GM19240 (cell line): Measurements from ENCODE around the gene ADGRB2.
A peak's percentile ranks its signal among the peaks of the same experiment; 100 is the strongest.

Experiments used
- DNase-seq: peaks from one replicate; pipeline ENCODE4 v3.0.0; 2011; ENCODE audit warnings: low spot score; ENCODE audit not compliant: insufficient read length

Gene ADGRB2

GRCh38 chr1:31795096-31795675, 31.0 kb upstream of the ADGRB2 start:
- no peak for DNase-seq

DNA sequence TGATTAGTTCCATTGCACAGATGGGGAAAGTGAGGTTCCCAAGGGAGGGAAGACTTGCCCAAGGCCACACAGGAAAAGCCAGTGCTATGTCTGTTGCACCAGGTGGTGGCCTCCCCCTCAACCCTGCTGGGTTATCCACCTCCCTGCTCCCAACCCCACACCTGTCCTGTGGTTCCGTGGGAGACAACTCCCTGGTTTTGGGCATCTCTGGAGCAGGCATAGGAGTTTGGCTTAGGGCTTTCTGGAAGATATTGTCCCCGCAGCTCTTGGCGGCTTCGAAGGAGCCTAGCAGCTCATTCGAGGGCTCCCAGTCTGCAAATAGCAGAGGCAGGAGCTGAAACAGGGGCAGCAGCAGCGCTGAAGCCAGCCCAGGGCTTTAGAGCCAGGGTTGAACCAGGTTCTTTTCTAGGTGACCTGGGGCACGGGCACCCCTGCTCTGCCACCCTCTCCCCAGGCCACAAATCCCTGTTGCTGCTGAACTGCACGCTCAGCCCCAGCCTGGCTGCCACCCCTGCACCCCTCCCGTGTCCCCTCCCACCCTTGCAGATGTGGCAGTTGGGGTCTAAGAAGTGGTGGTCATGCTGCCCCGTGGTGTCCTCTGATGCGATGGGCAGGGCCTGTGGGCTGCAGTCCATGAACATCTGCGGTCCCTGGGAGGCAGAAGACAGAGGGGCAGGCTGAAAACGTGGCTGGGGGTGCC, 29.6 kb upstream of the ADGRB2 start:
- no peak for DNase-seq

DNA sequence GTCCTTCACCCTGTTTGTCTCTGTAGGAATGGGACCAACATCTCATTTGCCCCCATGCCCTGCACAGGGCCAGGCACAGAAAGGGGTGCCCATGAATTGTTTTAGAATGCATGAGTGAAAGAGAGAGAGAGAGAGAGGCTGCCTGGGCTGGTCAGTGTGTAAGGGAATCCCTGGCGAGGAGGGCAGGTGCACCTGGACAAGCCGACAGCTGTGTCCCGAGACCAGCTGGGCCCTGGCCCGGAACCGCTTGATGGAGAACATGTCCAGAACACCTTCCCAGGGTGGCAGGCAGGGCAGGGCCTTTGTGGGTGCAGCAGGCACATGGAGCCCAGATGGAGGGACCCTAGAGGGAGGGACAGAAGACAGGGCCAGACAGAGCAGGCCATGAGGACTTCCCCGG, 28.9 kb upstream of the ADGRB2 start:
- DNase-seq = no peak

- DNase-seq = no peak
These were observed 28.4 kb upstream of the ADGRB2 start for GRCh38 chr1:31792541-31792940.

GRCh38 chr1:31792116-31792515, 28.0 kb upstream of the ADGRB2 start:
- no peak for DNase-seq

DNA sequence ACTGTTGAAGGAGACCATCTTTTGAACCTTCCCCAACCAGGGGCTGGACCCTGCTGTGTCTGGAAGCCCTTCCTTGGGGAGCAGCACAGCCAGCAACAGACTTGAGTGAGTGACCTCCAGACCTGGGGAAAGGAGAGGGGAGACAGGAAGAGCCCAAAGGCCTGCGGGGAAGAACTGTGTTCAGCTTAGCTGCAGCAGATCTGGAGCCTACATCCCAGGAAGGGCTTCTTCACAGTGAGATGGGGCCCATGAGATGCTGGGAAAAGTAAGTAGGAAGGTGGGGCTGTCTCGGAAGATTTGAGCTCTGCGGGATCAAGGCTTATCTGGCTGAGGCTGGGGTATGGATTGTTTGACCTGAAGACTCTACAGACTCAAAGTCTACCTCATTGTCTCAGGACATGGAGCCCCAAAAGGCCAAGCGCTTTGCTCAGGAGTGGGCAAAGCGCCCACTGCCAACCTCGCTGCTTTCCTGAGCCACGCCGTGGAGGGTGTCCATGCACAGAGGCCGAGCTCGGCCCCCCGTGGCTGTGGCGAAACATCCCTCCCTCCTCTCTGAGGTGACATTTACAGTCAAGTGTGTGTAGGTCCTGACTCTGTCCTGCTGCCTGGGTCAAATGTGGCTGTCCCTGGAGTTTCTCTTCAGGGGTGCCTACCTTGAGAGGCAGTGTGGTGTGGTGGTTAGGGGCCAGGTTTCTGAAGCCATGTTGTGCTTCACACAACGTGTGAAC, 27.2 kb upstream of the ADGRB2 start:
- no peak for DNase-seq

GRCh38 chr1:31790641-31791091, 26.5 kb upstream of the ADGRB2 start:
- no peak for DNase-seq

DNA sequence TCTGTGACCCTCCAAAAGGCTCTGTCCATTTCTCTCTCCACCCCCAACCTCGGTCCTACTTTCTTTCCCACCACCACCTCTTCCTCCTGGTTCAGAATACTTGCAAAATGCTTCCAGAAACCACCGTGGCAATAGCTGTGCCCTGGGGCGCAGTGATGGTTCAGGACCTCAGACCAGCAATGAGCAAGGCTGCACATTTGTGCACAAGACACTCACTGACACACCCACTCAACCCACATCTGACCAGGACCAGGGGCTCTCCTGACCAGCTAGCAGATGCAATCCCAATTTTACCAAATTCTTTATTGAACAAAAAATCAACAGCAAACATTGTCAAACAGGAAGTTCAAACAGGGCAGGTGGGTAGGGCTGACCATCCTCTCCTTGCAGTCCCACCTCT, 26.0 kb upstream of the ADGRB2 start:
- DNase-seq = no peak

- DNase-seq = peak; percentile 98
These were observed 25.3 kb upstream of the ADGRB2 start for GRCh38 chr1:31789259-31790065.

- DNase-seq = no peak
These were observed 24.7 kb upstream of the ADGRB2 start for GRCh38 chr1:31788825-31789256.

- peak; percentile 92 for DNase-seq
These were observed 24.1 kb upstream of the ADGRB2 start for GRCh38 chr1:31788138-31788824.

GRCh38 chr1:31787786-31788137, 23.6 kb upstream of the ADGRB2 start:
- DNase-seq = no peak

DNA sequence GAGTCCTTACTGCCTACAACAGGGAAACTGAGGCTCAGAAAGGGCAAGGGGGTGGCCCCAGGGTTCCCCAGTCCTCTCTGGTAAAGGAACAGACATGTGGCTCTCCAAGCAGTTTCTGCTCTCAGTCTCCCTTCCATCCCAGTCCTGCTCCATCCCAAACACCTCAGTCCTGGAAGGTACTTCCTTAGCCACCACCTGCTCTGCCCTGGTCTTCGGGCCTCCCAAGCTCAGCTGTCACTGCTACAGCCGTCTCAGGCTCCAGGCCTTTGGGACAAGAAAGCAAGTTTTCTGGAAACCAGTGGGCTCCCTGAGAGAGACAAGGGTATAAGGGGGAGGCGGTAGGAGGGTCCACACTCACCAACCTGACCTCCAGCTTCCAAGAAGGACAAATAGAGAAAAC, 23.1 kb upstream of the ADGRB2 start:
- no peak for DNase-seq

DNA sequence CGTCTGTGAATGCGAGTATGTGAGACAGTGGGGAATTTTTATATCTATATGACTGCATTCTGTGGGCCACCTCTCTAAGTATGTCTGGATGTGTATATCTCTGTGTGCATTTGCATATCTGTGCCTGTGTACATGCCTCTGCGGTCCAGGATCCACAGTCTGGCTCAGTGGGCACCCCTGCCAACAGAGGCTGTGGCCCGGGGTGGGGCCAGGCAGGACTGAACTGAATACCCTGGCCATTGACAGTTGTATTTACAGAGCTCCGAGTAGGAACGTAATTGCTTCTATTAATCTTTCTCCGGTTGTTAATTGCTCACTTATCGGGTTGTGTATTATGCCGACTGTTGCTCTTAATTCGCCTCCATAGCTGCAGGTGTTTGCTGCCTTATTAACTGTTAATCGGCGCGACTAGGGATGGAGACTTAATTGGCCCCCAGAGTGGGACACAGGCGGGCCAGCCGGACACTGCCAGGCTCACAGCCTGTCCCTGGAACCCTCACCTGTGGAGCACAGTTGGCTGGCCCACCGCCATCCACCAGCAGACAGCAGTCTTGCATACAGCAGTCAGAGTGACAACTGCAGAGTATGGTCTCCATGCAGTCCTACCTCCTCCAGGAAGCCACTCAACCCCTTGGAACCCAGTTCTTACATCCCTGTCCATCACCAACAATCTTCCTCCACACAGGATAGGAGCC, 22.4 kb upstream of the ADGRB2 start:
- no peak for DNase-seq

DNA sequence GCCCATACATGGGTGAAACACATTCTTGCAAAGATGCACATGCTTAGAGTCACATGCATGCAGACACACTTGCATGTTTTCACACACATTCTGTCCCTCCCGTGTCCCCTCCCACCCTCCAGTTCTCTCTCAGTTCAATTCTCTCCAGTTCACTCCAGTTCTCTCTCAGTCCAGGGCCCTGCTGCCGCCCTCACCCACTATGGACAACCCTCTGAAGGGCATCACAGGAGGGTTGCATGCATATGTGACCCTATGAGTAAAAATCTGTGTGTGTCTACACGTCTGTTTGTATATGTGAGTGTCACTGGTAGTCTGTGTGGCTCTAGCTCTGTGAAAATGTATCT, 21.8 kb upstream of the ADGRB2 start:
- no peak for DNase-seq

DNA sequence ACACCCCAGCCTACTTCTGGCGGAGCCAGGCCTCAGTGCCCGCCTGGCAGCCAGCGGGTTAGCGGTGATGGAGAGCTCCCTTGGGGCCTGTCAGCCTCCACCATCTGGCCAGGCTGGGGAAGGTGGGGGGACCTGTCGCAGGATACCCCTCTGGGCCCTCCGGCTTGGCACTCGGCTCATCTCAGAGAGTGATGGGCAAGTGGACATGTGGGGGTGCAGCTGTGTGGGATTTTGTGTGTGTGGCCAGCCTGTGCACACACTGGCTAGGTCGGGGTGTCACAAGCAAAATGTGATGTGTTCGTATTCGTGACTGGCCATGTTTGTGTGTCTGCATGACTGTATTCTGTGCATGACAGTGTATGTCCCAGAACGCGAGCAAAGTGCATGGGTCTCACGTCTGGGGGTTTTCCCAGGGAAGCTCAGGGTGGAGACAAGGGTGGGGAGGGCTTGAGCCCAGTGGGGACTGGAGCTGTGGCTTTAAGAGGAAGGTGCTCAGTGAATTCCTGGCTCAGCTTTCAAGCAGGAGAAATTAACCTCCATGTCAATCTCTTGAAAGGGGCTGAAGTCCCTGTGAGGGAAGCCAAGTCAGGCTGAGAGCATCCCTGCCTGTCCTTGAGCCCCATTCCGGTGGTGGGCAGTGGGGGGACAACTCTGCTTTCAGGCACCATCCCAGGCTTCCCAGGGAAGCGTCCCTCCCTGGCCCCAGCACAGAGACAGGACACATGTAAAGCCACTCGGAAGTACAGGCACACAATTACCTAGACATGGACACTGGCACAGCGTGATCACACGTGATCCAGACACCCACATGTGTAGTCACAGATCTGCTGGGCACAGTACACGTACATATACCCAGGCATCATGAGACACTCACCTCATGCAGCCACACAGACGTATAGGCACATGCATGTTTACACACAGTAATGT, 21.1 kb upstream of the ADGRB2 start:
- no peak for DNase-seq

DNA sequence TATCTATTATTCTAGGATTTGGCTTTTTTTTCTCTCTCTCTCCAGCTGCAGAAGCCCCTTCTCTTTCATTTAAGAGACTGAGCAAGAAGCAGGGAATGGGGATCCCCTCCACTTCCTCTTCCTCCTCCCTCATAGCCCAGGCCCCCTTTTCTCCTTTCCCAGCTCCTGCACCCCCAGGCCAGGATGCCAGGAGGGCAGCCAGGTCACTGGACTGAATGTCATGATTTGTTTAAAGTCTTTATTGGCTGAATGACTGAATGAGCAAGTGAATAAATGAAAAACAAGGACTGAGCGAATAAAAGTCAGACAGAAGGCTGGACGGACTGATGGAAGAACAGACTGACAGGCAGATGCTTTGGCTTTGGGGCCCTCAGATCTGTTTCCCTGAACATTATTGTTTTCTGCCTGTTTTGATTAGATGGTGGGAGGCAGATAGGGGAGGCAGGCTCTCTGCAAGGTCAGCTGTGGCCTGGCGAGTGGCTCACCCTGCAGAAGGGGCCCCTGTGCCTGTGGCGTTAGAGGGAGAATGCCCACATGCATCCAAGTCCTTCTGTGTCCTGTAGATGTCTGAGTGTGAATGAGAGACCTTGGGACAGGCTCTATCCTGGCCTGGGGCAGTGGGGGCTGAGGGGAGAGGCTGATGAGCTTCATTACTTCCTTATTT, 20.3 kb upstream of the ADGRB2 start:
- no peak for DNase-seq

DNA sequence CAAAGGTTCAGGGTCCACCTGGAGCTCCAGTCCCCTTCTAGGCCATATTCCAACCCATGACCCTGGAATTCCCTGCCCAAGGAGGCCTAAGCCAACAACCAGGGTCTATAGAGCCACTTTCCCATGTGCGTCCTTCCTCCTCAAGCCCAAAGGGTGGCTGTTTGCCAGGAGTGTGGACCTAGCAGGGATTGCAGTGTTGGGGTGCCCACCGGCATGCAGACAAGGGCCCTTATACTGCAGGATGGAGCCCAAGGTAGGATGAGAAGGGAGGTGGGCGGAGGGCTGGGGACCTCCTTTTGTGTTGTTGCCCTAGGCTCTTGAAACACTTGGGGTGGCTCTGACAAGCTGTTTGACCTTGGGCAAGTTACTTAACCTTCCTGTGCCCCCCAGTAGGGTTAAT, 19.7 kb upstream of the ADGRB2 start:
- no peak for DNase-seq
